Hematopoietic multipotent progenitor cell treated with erythropoietin and hydrocortisone succinate and interleukin-3 and kit ligand, for 15 days (in vitro differentiated cells): ENCODE results near the gene JAK1.
"Not testable (repeated sequence)": the region's sequence is repeated elsewhere in the genome, so short reads cannot be mapped to it uniquely, and the experiment has no call there.

ENCODE experiments used
- DNase-seq: peaks from one replicate; pipeline ENCODE4 v3.0.0-alpha.2; 2015; ENCODE audit warnings: low spot score

Gene JAK1

GRCh38 chr1:64838486-64838885 lies 127.9 kb downstream of the JAK1 start:
- no peak for DNase-seq

GRCh38 chr1:64836802-64837201 lies 129.5 kb downstream of the JAK1 start:
- no peak for DNase-seq

GRCh38 chr1:64834734-64835133 lies 131.6 kb downstream of the JAK1 start:
- no peak for DNase-seq

- no peak for DNase-seq
These were observed 136.2 kb downstream of the JAK1 start for GRCh38 chr1:64830030-64830651.

DNA sequence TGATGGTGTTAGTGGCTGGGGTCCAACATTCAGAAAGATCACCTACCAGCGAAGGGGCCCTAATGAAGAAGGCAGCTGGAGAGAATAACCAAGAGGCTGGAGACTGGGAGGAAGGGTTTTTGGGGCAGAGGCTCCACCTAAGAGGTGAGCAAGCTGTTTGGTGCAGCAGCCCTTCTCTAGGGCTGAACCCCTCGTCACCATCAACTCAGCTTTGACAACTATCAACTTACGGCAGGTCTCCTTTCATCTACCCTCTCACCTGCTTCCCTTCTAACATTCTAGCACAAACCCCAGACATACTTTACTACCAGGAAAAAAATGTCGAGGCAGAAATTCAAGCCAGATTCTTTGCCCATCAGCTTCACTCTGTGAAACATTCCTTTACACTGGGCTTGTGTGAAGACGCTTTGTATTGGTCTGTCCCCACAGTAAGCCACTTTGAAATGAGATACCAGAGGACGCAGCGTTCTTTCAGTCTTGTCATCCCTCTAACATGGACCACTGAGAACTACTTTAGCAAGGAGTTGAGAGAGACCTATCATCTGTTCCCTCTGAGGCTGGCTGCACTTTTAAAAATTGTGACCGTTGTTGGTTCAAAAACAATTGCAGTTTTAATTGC lies 136.8 kb downstream of the JAK1 start:
- no peak for DNase-seq

- DNase-seq, result no peak
These were observed 137.5 kb downstream of the JAK1 start for GRCh38 chr1:64828829-64829228.

GRCh38 chr1:64826991-64827390 lies 139.4 kb downstream of the JAK1 start:
- DNase-seq, result no peak

- peak; percentile 64 for DNase-seq
These were observed 142.5 kb downstream of the JAK1 start for GRCh38 chr1:64823691-64824476.

DNA sequence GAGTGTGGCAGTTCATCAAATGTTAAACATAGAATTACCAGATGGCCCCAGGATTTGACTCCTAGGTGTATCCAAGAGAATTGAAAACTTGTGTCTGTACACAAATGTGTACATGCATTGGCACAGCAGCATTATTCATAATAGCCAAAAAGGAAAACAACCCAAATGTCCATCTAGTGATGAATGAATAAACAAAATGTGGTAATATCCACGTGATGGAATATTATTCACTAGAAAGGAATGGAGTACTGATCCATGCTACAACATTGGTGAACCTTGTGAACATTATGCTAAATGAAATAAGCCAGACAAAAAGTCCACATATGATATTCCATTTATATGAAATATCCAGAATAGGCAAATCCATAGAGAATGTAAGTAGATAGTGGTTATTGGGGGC lies 143.7 kb downstream of the JAK1 start:
- DNase-seq, result no peak

DNA sequence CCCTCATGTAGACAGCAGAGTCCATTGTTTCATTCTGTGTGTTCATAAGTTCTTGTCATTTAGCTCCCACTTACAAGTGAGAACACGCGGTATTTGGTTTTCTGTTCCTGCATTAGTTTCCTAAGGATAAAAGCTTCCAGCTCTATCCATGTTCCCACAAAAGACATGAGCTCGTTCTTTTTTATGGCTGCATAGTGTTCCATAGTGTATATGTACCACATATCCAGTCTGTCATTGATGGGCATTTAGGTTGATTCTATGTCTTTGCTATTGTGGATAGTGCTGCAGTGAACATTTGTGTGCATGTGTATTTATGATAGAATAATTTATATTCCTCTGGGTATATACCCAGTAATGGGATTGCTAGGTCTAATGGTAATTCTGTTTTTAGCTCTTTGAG lies 145.8 kb downstream of the JAK1 start:
- DNase-seq, result not testable (repeated sequence)

- DNase-seq, result not testable (repeated sequence)
These were observed 149.0 kb downstream of the JAK1 start for GRCh38 chr1:64817364-64817763.

DNA sequence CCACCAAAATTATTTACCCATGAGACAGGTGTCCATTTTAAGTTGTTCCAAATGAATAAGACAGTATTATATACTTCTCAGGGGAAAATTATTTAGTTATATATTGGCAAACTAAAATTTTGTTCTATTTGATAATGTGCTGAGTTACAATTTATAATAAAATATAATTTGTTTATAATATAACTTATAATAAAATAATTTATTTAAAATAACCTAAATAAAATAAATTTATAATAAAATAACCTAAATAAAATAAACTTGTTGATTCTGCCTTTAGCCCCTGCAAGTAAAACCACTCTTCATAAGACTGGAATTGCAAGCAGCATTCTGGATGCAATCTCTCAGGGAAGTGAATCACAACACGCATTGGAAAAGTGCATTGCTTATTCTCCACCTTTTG lies 151.9 kb downstream of the JAK1 start:
- no peak for DNase-seq

GRCh38 chr1:64811131-64811530 lies 155.2 kb downstream of the JAK1 start:
- DNase-seq, result no peak

DNA sequence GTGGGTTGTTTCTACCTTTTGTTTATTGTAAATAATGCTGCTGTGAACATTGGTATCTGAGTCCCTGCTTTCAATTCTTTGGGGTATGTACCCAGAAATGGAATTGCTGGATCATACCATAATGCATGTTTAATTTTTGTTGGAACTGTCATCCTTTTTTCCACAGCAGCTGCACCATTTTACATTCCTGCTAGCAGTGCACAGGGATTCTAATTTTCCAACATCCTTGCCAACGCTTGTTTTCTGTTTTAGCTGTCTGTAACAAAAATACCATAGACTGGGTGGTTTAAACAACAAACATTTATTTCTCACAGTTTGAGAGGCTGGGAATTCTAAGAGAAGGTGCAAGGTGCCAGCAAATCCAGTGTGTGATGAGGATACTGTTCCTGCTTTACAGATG lies 156.3 kb downstream of the JAK1 start:
- no peak for DNase-seq

- no peak for DNase-seq
These were observed 157.0 kb downstream of the JAK1 start for GRCh38 chr1:64809309-64809708.

GRCh38 chr1:64801851-64802523 lies 164.4 kb downstream of the JAK1 start:
- DNase-seq, result no peak

DNA sequence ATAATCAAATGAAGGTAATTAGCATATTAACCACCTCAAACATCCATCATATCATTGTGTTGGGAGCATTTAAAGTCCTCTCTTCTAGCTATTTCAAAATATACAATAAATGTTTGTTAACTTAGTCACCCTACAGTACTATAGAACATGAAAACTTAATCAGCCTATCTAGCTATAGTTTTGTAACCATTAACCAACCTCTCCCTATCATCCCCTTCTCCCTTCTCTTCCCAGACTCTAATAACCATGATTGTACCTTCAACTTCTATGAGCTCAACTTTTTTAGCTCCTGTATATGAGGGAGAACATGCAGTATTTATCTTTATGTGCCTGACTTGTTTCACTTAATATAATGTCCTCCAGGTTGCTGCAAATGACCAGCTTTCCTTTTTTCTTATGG lies 167.5 kb downstream of the JAK1 start:
- DNase-seq, result no peak

- DNase-seq, result no peak
These were observed 175.4 kb downstream of the JAK1 start for GRCh38 chr1:64790832-64791487.
